Measurements from ENCODE around the gene MAPKBP1.
"Not testable (repeated sequence)": the region's sequence is repeated elsewhere in the genome, so short reads cannot be mapped to it uniquely, and the experiment has no call there.

Gene MAPKBP1

GRCh38 chr15:41824062-41824745, 49.9 kb downstream of the MAPKBP1 start:
- no peaks in the 10 kb centered on the region for H3K36me3 Mint-ChIP-seq
- H3K4me1 Mint-ChIP-seq (ENCODE audit: low read depth): peaks cover 16% of the 10 kb centered on the region
- H3K4me3 Mint-ChIP-seq: no peak overlapping the region
- no peaks in the 10 kb centered on the region for H3K27me3 Mint-ChIP-seq
- H3K9me3 Mint-ChIP-seq (ENCODE audit: low read depth): no peaks in the 10 kb centered on the region
- H3K27ac Mint-ChIP-seq: no peak overlapping the region

GRCh38 chr15:41825145-41825544, 50.9 kb downstream of the MAPKBP1 start:
- Mint-ChIP-seq H3K27me3 (no peaks in the 10 kb centered on the region), H3K36me3 (no peaks in the 10 kb centered on the region), H3K4me3 (no peak overlapping the region), H3K9me3 (ENCODE audit: low read depth) (no peaks in the 10 kb centered on the region), H3K4me1 (ENCODE audit: low read depth) (peaks cover 23% of the 10 kb centered on the region), H3K27ac (no peak overlapping the region)

DNA sequence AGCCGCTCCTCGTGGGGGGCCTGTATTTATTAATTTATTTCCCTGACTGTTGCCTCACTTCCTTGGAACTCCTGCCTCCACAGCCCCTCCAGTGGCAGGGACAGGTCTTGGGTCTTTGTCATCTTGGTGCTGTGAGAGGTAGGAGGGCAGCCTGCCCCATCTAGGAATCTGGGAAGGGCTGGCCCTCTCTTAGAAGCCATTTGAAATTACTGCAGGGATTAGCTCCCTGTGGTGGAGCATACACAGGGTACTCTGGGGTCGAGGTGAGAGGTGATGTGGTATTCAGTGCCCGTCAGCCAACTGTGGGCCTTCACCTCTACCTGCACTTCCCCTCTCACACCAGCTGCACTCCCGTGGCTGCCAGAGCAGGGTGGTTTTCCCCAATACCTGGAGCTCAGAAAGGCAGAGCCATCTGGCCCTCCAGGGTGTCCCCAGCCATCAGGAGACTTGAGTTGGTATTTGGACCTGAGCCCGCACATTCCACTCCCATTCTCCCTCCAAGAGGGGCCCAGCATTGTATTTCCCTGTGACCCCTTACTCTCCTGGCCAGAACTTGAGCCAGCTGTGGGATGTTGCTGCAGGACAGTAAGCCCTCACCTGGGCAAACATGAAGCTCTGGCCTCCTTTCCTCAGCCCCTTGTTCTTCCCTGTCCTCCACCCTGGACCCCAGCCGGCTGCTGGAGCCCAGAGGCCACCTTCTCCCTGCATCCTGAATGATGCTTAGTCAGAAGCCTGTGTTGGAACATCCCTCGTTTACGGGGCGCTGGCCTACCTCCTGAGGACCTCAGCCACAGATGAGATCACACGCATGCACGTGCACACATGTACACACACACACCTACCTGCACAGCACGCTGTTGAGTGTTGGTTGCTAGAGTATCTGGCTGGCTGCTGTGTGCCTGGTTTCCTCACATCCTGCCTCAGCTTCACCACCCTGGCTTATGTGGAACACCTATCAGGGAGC, 51.6 kb downstream of the MAPKBP1 start:
- Mint-ChIP-seq H3K27me3 (no peaks in the 10 kb centered on the region), H3K4me3 (peak overlapping the region; percentile 71), H3K36me3 (no peaks in the 10 kb centered on the region), H3K4me1 (ENCODE audit: low read depth) (peaks cover 24% of the 10 kb centered on the region), H3K27ac (no peak overlapping the region), H3K9me3 (ENCODE audit: low read depth) (no peaks in the 10 kb centered on the region)

DNA sequence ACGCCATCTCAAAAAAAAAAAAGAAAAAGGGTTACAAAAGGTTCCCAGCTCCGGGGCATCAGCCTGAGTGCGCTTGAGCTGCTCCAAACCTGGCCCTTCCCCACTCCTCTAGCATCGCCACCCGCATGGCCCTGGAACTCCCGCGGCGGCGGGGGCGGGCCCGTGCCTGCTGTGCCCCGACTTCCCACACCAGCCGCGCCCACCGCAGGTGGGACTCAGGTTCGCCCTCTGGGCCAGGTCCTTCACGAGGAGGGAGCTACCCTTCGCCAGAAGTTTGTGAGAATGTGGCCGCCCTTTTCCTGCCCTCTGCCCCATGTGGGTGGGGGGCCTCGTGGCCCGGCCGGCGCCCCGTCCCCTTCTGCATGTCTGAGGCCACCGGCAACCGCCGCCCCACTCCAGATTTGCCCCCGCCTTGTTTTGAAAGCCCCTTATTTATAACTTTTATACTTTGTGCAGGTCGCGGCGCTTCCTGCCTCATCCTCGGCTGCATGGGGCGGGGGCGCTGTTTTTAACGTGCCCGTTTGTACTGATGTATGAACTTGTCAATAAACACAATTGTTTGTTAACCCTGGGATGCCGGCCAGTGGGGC, 53.1 kb downstream of the MAPKBP1 start:
- Mint-ChIP-seq H3K36me3 (no peaks in the 10 kb centered on the region), H3K27ac (peak overlapping the region; percentile 84), H3K4me1 (ENCODE audit: low read depth) (peaks cover 38% of the 10 kb centered on the region), H3K4me3 (peak overlapping the region; percentile 91), H3K9me3 (ENCODE audit: low read depth) (no peaks in the 10 kb centered on the region), H3K27me3 (no peaks in the 10 kb centered on the region)

GRCh38 chr15:41827880-41828806, 53.9 kb downstream of the MAPKBP1 start, which contains the start of gene JMJD7:
Gene JMJD7 (plus strand): TSS chr15:41828092. CDS start chr15:41828125, 33 bp downstream.
- Mint-ChIP-seq H3K36me3 (no peaks in the 10 kb centered on the region), H3K4me3 (peak within 1 kb of the TSS; percentile 91), H3K27me3 (no peaks in the 10 kb centered on the region), H3K27ac (peak within 1 kb of the TSS; percentile 84), H3K9me3 (ENCODE audit: low read depth) (no peaks in the 10 kb centered on the region), H3K4me1 (ENCODE audit: low read depth) (peaks cover 46% of the 10 kb centered on the region)

- Mint-ChIP-seq H3K27me3 (no peaks in the 10 kb centered on the region), H3K9me3 (ENCODE audit: low read depth) (no peaks in the 10 kb centered on the region), H3K4me3 (peak overlapping the region; percentile 91), H3K36me3 (no peaks in the 10 kb centered on the region), H3K4me1 (ENCODE audit: low read depth) (peaks cover 50% of the 10 kb centered on the region), H3K27ac (peak overlapping the region; percentile 84)
These were observed 54.5 kb downstream of the MAPKBP1 start for GRCh38 chr15:41828807-41829141.

DNA sequence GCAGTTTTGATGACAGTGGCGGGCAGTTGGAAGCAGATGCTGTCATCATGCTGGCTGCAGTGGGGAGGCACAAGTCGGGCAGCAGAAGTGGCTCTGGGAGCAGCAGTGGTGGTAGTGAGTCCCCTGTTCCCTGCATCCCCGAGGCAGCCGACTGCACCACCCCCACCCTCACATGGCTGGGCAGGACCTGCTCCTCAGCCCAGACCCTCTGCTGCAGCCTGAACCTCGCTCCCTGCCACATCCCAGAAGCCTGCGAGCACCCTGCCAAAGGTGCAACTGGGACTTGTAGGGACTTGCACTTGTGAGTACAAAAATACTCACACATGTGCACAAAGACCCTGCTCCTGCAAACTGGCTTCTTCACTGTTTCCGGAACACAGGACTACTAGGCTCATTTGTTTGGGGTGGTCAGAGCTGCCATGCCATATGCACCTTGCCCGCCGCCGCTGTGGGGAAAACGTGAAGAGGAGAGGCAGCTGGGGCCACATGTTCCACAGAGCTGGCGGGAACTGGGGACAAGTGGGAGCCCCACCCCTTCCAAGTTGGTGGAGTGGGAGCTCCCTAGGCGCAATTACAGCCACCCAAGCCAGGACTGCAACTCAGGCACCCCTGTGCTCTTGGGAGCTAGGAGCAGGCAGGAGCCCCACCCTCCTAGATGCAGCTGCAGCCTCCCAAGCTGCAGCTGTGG, 55.8 kb downstream of the MAPKBP1 start:
- no peaks in the 10 kb centered on the region for H3K36me3 Mint-ChIP-seq
- H3K27ac Mint-ChIP-seq: no peak overlapping the region
- H3K4me1 Mint-ChIP-seq (ENCODE audit: low read depth): peaks cover 55% of the 10 kb centered on the region
- H3K4me3 Mint-ChIP-seq: peak overlapping the region; percentile 2
- no peaks in the 10 kb centered on the region for H3K27me3 Mint-ChIP-seq
- H3K9me3 Mint-ChIP-seq (ENCODE audit: low read depth): no peaks in the 10 kb centered on the region

DNA sequence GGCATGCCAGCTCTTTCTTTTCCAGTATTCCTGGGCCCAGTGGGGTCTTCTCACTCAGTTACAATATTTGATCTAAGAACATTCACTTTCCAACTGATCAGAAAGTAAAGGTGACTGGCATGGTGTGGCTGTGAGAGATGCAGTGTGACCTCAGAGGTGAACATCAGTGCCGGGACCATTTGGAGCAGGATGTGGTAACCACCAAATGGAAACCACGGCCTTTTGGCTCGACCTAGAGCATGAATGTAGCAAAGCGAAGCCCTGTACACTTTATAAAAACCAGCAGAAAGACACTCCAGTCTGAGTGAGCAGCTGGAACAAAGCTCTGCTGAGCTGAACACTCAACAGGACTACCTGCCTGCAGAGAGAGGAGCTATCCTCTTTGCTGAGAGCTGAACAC, 57.0 kb downstream of the MAPKBP1 start:
- H3K36me3 Mint-ChIP-seq; H3K9me3 Mint-ChIP-seq (ENCODE audit: low read depth); H3K27me3 Mint-ChIP-seq: not testable (repeated sequence)
- H3K27ac Mint-ChIP-seq: peak overlapping the region; percentile 28
- H3K4me1 Mint-ChIP-seq (ENCODE audit: low read depth): peaks cover 59% of the 10 kb centered on the region
- H3K4me3 Mint-ChIP-seq: peak overlapping the region; percentile 38

GRCh38 chr15:41832208-41832607, 57.9 kb downstream of the MAPKBP1 start:
- H3K4me1 Mint-ChIP-seq (ENCODE audit: low read depth): peaks cover 56% of the 10 kb centered on the region
- H3K27ac Mint-ChIP-seq: no peak overlapping the region

GRCh38 chr15:41832875-41833274, 58.6 kb downstream of the MAPKBP1 start:
- peak overlapping the region; percentile 72 for H3K27ac Mint-ChIP-seq
- peaks cover 3% of the 10 kb centered on the region for H3K36me3 Mint-ChIP-seq
- H3K27me3 Mint-ChIP-seq: no peaks in the 10 kb centered on the region
- no peaks in the 10 kb centered on the region for H3K9me3 Mint-ChIP-seq (ENCODE audit: low read depth)
- no peak overlapping the region for H3K4me3 Mint-ChIP-seq
- peaks cover 52% of the 10 kb centered on the region for H3K4me1 Mint-ChIP-seq (ENCODE audit: low read depth)

More at GRCh38 chr15:41832208-41832607, 57.9 kb downstream of the MAPKBP1 start:
- Mint-ChIP-seq H3K4me3 (no peak overlapping the region), H3K36me3 (peaks cover under 1% of the 10 kb centered on the region), H3K27me3 (no peaks in the 10 kb centered on the region), H3K9me3 (ENCODE audit: low read depth) (no peaks in the 10 kb centered on the region)

- H3K9me3 Mint-ChIP-seq (ENCODE audit: low read depth): no peaks in the 10 kb centered on the region
- H3K36me3 Mint-ChIP-seq: peaks cover 3% of the 10 kb centered on the region
- H3K27ac Mint-ChIP-seq: no peak overlapping the region
- H3K4me3 Mint-ChIP-seq: no peak overlapping the region
- H3K27me3 Mint-ChIP-seq: no peaks in the 10 kb centered on the region
- peaks cover 43% of the 10 kb centered on the region for H3K4me1 Mint-ChIP-seq (ENCODE audit: low read depth)
These were observed 59.8 kb downstream of the MAPKBP1 start for GRCh38 chr15:41834096-41834495.

DNA sequence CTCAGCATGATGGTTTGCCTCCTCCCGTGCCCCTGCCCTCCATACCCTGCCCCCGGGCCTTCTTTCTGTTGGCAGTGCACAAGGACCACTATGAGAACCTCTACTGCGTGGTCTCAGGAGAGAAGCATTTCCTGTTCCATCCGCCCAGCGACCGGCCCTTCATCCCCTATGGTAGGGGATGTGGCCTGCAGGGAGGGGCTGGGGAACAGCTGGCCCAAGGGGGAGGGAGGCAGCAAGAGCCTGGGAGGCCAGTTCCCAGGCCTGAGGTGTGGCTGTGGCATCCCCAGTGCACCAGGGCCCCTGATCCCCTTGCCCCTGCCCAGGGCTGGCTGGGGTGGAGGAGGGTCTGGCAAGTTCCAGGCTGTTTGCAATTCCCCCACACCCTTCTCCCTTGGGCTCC, 61.8 kb downstream of the MAPKBP1 start:
- H3K9me3 Mint-ChIP-seq (ENCODE audit: low read depth): no peaks in the 10 kb centered on the region
- peaks cover 34% of the 10 kb centered on the region for H3K4me1 Mint-ChIP-seq (ENCODE audit: low read depth)
- H3K27ac Mint-ChIP-seq: no peak overlapping the region
- no peak overlapping the region for H3K4me3 Mint-ChIP-seq
- peaks cover 3% of the 10 kb centered on the region for H3K36me3 Mint-ChIP-seq
- H3K27me3 Mint-ChIP-seq: no peaks in the 10 kb centered on the region

DNA sequence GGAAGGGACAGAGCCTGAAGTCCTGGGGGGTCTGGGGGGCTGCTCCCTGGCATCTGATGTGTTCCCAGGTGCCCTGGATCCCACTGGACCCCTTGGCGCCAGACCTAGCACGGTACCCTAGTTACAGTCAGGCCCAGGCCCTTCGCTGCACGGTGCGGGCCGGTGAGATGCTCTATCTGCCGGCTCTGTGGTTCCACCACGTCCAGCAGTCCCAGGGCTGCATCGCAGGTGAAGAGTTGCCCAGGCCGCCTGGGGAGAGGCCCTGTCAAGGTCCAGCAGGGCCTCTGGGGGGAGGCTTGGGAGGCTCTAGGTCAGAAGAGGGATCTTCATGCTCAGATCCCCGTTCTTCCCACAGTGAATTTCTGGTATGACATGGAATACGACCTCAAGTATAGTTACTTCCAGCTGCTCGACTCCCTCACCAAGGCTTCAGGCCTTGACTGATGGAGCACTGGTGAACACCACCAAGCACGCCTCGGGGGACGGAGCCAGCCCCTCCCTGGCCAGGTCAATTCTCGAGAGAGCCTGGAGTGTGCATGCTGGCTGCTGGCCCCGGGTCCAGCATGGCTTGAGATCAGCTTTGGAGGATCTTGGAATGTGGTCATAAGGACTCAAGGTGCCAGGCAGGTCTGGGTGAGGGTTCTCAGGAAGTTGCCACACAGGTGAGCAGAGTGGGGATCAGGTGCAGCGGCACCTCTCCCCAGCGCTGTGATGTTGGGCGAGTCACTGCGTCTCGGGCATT, 62.6 kb downstream of the MAPKBP1 start:
- H3K4me3 Mint-ChIP-seq: no peak overlapping the region
- H3K27me3 Mint-ChIP-seq: no peaks in the 10 kb centered on the region
- peaks cover 26% of the 10 kb centered on the region for H3K4me1 Mint-ChIP-seq (ENCODE audit: low read depth)
- no peak overlapping the region for H3K27ac Mint-ChIP-seq
- no peaks in the 10 kb centered on the region for H3K9me3 Mint-ChIP-seq (ENCODE audit: low read depth)
- peaks cover 3% of the 10 kb centered on the region for H3K36me3 Mint-ChIP-seq

All from activated naive CD8-positive, alpha-beta T cell (primary cell).